Trophoblast cell (in vitro differentiated cells and primary cell): Measurements from ENCODE around the gene GATA5.
A peak's percentile ranks its signal among the peaks of the same experiment; 100 is the strongest.

ENCODE experiments used
- DNase-seq, 2 donors: peaks; one replicate each; pipeline ENCODE4 v3.0.0-alpha.2; 2016
- H2AFZ ChIP-seq: 2 replicates; pipeline ENCODE4 v1.6.1; 2013; ENCODE audit warnings: low read length, moderate library complexity, mild to moderate bottlenecking; ENCODE audit not compliant: insufficient read depth, poor library complexity
- H2AK5ac ChIP-seq: 2 replicates; pipeline ENCODE4 v1.6.1; 2013; ENCODE audit warnings: mild to moderate bottlenecking, low read length
- H2BK120ac ChIP-seq: 2 replicates; pipeline ENCODE4 v1.6.1; 2013; ENCODE audit warnings: low read length, mild to moderate bottlenecking, moderate library complexity; ENCODE audit not compliant: insufficient read depth, poor library complexity
- H2BK12ac ChIP-seq: 2 replicates; pipeline ENCODE4 v1.6.1; 2013; ENCODE audit warnings: mild to moderate bottlenecking, low read length, moderate library complexity
- H2BK5ac ChIP-seq: 2 replicates; pipeline ENCODE4 v1.6.1; 2013; ENCODE audit warnings: low read length, low read depth, moderate library complexity, mild to moderate bottlenecking; ENCODE audit not compliant: poor library complexity
- H3K14ac ChIP-seq: 2 replicates; pipeline ENCODE4 v1.6.1; 2013; ENCODE audit warnings: mild to moderate bottlenecking, low read length
- H3K18ac ChIP-seq: 2 replicates; pipeline ENCODE4 v1.6.1; 2013; ENCODE audit warnings: mild to moderate bottlenecking, low read length
- H3K23ac ChIP-seq: 2 replicates; pipeline ENCODE4 v1.6.1; 2013; ENCODE audit warnings: low read length
- H3K27ac ChIP-seq: 2 replicates; pipeline ENCODE4 v1.5.1; 2013; ENCODE audit warnings: low read depth, mild to moderate bottlenecking, inconsistent platforms, low read length, moderate library complexity
- H3K27me3 ChIP-seq: 2 replicates; pipeline ENCODE4 v1.6.1; 2013; ENCODE audit warnings: inconsistent platforms, mild to moderate bottlenecking, low read length, moderate library complexity; ENCODE audit not compliant: insufficient read depth
- H3K36me3 ChIP-seq, 2 experiments: 1 replicate in 1 of 2; 2 replicates in 1 of 2; pipeline ENCODE4 v1.6.1; 2013; ENCODE audit warnings: low read length in 2 of 2, mild to moderate bottlenecking in 2 of 2, moderate library complexity in 1 of 2; ENCODE audit not compliant: insufficient read depth in 2 of 2, control insufficient read depth in 1 of 2
- H3K4ac ChIP-seq: 2 replicates; pipeline ENCODE4 v1.6.1; 2013; ENCODE audit warnings: low read depth, mild to moderate bottlenecking, low read length, moderate library complexity
- H3K4me1 ChIP-seq, 2 experiments: 1 replicate in 1 of 2; 2 replicates in 1 of 2; pipeline ENCODE4 v1.6.1; 2013; ENCODE audit warnings: low read length in 2 of 2, mild to moderate bottlenecking in 2 of 2, moderate library complexity in 1 of 2; ENCODE audit not compliant: insufficient read depth in 2 of 2, control insufficient read depth in 1 of 2
- H3K4me2 ChIP-seq: 2 replicates; pipeline ENCODE4 v1.6.1; 2013; ENCODE audit warnings: inconsistent platforms, mild to moderate bottlenecking, low read length, moderate library complexity
- H3K4me3 ChIP-seq: 2 replicates; pipeline ENCODE4 v1.5.1; 2013; ENCODE audit warnings: mild to moderate bottlenecking, low read depth, low read length, inconsistent platforms
- H3K79me1 ChIP-seq: one replicate; pipeline ENCODE4 v1.6.1; 2013; ENCODE audit warnings: low read length
- H3K79me2 ChIP-seq: 2 replicates; pipeline ENCODE4 v1.6.1; 2013; ENCODE audit warnings: low read length, mild to moderate bottlenecking; ENCODE audit not compliant: control insufficient read depth, insufficient read depth, poor library complexity
- H3K9ac ChIP-seq: 2 replicates; pipeline ENCODE4 v1.6.1; 2013; ENCODE audit warnings: mild to moderate bottlenecking, low read length
- H3K9me3 ChIP-seq: 2 replicates; pipeline ENCODE4 v1.6.1; 2013; ENCODE audit warnings: low read depth, mild to moderate bottlenecking, control low read depth, inconsistent platforms, low read length; ENCODE audit not compliant: insufficient read depth
- H4K12ac ChIP-seq: 2 replicates; pipeline ENCODE4 v1.6.1; 2013; ENCODE audit warnings: low read depth, mild to moderate bottlenecking, low read length, moderate library complexity
- H4K8ac ChIP-seq: 2 replicates; pipeline ENCODE4 v1.6.1; 2013; ENCODE audit warnings: low read depth, mild to moderate bottlenecking, low read length, moderate library complexity
- H4K91ac ChIP-seq: one replicate; pipeline ENCODE4 v1.6.1; 2013; ENCODE audit warnings: low read depth, mild to moderate bottlenecking, low read length, moderate library complexity
- WGBS: extraction: QIAGEN DNeasy Blood & Tissue Kit; methylation state at CpG from one replicate; pipeline ENCODE4 v1.1.7; 2013; ENCODE audit warnings: missing lambda C conversion rate; ENCODE audit not compliant: insufficient read length, insufficient coverage; ENCODE audit errors: extremely low coverage; 5-methylcytosine and 5-hydroxymethylcytosine counted together

The GATA5 gene

GRCh38 chr20:62441987-62442539 lies 33.7 kb downstream of the GATA5 start:
- no peaks in the 10 kb centered on the region for H3K9me3 ChIP-seq
- no peak overlapping the region for H3K14ac ChIP-seq
- H4K91ac ChIP-seq = no peak overlapping the region
- no peak overlapping the region for H3K27ac ChIP-seq
- no CpG with 5 or more reads among the region's 16 CpGs for WGBS
- H3K4me3 ChIP-seq = no peak overlapping the region
- no peak overlapping the region for H3K18ac ChIP-seq
- DNase-seq = no peak
- no peaks in the 10 kb centered on the region for H3K79me2 ChIP-seq
- H2BK12ac ChIP-seq = no peak overlapping the region
- no peak overlapping the region for H4K12ac ChIP-seq
- no peak overlapping the region for H3K9ac ChIP-seq
- no peaks in the 10 kb centered on the region for H3K36me3 ChIP-seq
- no peak overlapping the region for H3K23ac ChIP-seq
- H3K4me2 ChIP-seq = no peak overlapping the region
- H3K79me1 ChIP-seq = no peaks in the 10 kb centered on the region
- H2AK5ac ChIP-seq = no peak overlapping the region
- H2BK120ac ChIP-seq = no peak overlapping the region
- H2AFZ ChIP-seq = no peak overlapping the region
- H3K27me3 ChIP-seq = no peaks in the 10 kb centered on the region
- H3K4me1 ChIP-seq = no peaks in the 10 kb centered on the region
- H2BK5ac ChIP-seq = no peak overlapping the region
- no peak overlapping the region for H4K8ac ChIP-seq
- H3K4ac ChIP-seq = no peak overlapping the region

DNA sequence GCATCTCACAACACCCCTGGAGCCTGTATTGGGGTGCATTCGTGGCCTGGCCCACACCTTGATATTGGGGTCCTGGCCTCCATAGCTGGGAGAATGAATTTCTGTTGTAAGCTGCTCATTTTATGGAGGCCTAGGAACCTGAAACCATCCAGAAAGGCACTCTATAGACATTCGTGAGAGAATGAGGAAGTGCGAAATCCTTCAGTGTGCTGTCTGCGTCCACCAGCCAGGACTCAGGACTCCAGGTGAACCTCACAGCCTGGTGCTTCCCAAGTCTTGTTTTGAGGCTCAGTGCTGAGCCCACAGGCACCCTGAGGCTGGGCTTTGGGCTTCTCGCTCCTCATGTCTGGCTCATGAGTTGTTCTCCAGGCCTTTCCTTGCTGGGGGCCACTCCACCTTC lies 36.6 kb downstream of the GATA5 start:
- Histone ChIP-seq H3K4me3 (no peak overlapping the region), H2BK120ac (no peak overlapping the region), H3K23ac (no peak overlapping the region), H4K8ac (no peak overlapping the region), H3K4me2 (no peak overlapping the region), H2BK12ac (no peak overlapping the region), H2BK5ac (no peak overlapping the region), H3K9ac (no peak overlapping the region), H3K18ac (no peak overlapping the region), H2AK5ac (no peak overlapping the region), H3K14ac (no peak overlapping the region), H3K4ac (no peak overlapping the region), H3K9me3 (no peaks in the 10 kb centered on the region), H2AFZ (no peak overlapping the region), H4K12ac (no peak overlapping the region), H4K91ac (no peak overlapping the region), H3K79me1 (no peaks in the 10 kb centered on the region), H3K27me3 (no peaks in the 10 kb centered on the region), H3K36me3 (no peaks in the 10 kb centered on the region), H3K27ac (no peak overlapping the region), H3K4me1 (no peaks in the 10 kb centered on the region), H3K79me2 (no peaks in the 10 kb centered on the region)
- WGBS = no CpG with 5 or more reads among the region's 5 CpGs
- no peak for DNase-seq

DNA sequence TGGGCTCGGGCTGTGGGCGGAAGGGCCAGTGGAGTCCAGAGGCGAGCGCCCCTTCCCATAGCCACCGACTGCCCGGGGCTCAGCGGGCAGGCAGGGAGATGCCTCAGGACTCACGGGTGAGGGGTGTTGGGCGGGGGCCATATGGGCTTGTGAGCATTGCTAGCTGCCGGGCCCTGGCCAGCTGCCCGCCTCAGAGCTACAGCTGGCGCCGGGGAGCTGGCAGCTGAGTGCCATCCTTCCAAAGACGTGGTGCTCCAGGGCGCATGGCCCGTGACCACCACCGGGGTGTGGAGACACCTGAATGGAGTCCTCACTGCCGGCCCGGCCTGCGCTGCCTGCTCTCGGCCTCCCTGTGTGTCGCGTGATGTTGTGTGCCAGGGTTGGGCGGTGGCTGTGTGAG lies 37.9 kb downstream of the GATA5 start:
- no peak overlapping the region for H2BK5ac ChIP-seq
- no peak overlapping the region for H3K18ac ChIP-seq
- no peak overlapping the region for H3K14ac ChIP-seq
- H3K36me3 ChIP-seq = no peaks in the 10 kb centered on the region
- no peak overlapping the region for H4K8ac ChIP-seq
- H2BK12ac ChIP-seq = no peak overlapping the region
- H3K79me1 ChIP-seq = no peaks in the 10 kb centered on the region
- no peak overlapping the region for H2AK5ac ChIP-seq
- H3K4ac ChIP-seq = no peak overlapping the region
- no peak overlapping the region for H3K27ac ChIP-seq
- no peak overlapping the region for H2BK120ac ChIP-seq
- no peak overlapping the region for H2AFZ ChIP-seq
- H3K9me3 ChIP-seq = no peaks in the 10 kb centered on the region
- no peak overlapping the region for H4K91ac ChIP-seq
- no CpG with 5 or more reads among the region's 24 CpGs for WGBS
- no peak overlapping the region for H3K4me3 ChIP-seq
- H3K4me2 ChIP-seq = no peak overlapping the region
- no peak overlapping the region for H3K23ac ChIP-seq
- no peaks in the 10 kb centered on the region for H3K27me3 ChIP-seq
- no peaks in the 10 kb centered on the region for H3K4me1 ChIP-seq
- no peak for DNase-seq
- H4K12ac ChIP-seq = no peak overlapping the region
- H3K79me2 ChIP-seq = no peaks in the 10 kb centered on the region
- H3K9ac ChIP-seq = no peak overlapping the region

DNA sequence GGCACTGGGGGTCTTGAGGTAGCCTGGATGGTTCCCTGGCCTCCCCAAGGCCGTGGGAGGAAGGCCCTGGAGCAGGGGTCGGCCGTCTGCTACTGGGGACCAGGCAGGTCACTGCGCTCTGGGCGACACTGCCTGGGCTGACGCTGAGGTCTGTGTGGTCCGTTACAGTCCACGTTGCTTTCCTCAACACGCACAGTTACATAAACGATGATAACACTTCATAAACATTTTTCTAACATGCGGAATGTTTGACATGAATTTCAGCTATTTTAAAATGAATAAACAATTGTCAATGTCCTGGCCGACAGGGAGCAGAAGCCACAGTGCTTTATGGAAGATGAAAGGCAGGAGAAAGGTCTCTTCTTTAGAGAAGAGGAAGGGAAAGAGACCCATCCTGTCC lies 38.3 kb downstream of the GATA5 start:
- H3K27ac ChIP-seq = no peak overlapping the region

More for the DNA sequence above, 38.3 kb downstream of the GATA5 start:
- H3K23ac ChIP-seq = no peak overlapping the region
- no CpG with 5 or more reads among the region's 12 CpGs for WGBS
- H3K4ac ChIP-seq = no peak overlapping the region
- no peaks in the 10 kb centered on the region for H3K79me2 ChIP-seq
- H3K36me3 ChIP-seq = no peaks in the 10 kb centered on the region
- no peaks in the 10 kb centered on the region for H3K9me3 ChIP-seq
- H2AFZ ChIP-seq = no peak overlapping the region
- no peak overlapping the region for H2BK120ac ChIP-seq
- no peak overlapping the region for H4K91ac ChIP-seq
- H3K14ac ChIP-seq = no peak overlapping the region
- no peaks in the 10 kb centered on the region for H3K4me1 ChIP-seq
- no peak overlapping the region for H3K18ac ChIP-seq
- no peak overlapping the region for H4K12ac ChIP-seq
- H4K8ac ChIP-seq = no peak overlapping the region
- no peak overlapping the region for H3K4me2 ChIP-seq
- H2BK12ac ChIP-seq = no peak overlapping the region
- H3K9ac ChIP-seq = no peak overlapping the region
- no peaks in the 10 kb centered on the region for H3K79me1 ChIP-seq
- H2AK5ac ChIP-seq = no peak overlapping the region
- no peaks in the 10 kb centered on the region for H3K27me3 ChIP-seq
- H3K4me3 ChIP-seq = no peak overlapping the region
- DNase-seq = peak in 1 of 2 donors; percentile 34
- no peak overlapping the region for H2BK5ac ChIP-seq
